ENCODE results near the gene ATAD1. TPM values are rescaled to one million over a fixed set of nuclear protein-coding genes. Genes with fewer than 3 reads are reported as not detected.
A peak's percentile ranks its signal among the peaks of the same experiment; 100 is the strongest.
"Not testable (repeated sequence)": the region's sequence is repeated elsewhere in the genome, so short reads cannot be mapped to it uniquely, and the experiment has no call there.

ATAD1 gene
- total and polyA plus RNA-seq, 2 experiments from 2014 or later: 47.4 to 82.5 TPM

DNA sequence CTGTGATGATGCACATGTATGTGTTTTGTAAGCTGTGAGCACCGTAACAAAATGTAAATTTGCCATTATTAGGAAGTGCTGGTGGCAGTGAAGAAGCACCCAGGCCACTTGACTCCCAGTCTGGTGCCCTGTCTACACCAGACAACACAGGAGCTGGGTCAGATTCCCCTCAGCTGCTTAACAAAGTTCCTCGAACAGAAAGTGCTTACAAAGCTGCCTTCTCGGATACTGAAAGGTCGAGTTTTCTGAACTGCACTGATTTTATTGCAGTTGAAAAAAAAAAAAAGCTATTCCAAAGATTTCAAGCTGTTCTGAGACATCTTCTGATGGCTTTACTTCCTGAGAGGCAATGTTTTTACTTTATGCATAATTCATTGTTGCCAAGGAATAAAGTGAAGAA, 71.1 kb downstream of the ATAD1 start:
- DNase-seq (ENCODE audit: low read depth in 1 of 2, low spot score in 1 of 2): no peak
- TF ChIP-seq, protein P1, sequence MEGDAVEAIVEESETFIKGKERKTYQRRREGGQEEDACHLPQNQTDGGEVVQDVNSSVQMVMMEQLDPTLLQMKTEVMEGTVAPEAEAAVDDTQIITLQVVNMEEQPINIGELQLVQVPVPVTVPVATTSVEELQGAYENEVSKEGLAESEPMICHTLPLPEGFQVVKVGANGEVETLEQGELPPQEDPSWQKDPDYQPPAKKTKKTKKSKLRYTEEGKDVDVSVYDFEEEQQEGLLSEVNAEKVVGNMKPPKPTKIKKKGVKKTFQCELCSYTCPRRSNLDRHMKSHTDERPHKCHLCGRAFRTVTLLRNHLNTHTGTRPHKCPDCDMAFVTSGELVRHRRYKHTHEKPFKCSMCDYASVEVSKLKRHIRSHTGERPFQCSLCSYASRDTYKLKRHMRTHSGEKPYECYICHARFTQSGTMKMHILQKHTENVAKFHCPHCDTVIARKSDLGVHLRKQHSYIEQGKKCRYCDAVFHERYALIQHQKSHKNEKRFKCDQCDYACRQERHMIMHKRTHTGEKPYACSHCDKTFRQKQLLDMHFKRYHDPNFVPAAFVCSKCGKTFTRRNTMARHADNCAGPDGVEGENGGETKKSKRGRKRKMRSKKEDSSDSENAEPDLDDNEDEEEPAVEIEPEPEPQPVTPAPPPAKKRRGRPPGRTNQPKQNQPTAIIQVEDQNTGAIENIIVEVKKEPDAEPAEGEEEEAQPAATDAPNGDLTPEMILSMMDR (IDR thresholded peaks at IDR 0.05; ENCODE audit: low read depth, low read length): no peak
- Histone ChIP-seq H3K4me1 (ENCODE audit: low read depth) (no peaks in the 10 kb centered on the region), H3K27ac (no peak overlapping the region), H3K9me3 (ENCODE audit: low read depth) (no peaks in the 10 kb centered on the region), H3K27me3 (no peaks in the 10 kb centered on the region), H3K4me3 (no peak overlapping the region), H3K36me3 (no peaks in the 10 kb centered on the region)

DNA sequence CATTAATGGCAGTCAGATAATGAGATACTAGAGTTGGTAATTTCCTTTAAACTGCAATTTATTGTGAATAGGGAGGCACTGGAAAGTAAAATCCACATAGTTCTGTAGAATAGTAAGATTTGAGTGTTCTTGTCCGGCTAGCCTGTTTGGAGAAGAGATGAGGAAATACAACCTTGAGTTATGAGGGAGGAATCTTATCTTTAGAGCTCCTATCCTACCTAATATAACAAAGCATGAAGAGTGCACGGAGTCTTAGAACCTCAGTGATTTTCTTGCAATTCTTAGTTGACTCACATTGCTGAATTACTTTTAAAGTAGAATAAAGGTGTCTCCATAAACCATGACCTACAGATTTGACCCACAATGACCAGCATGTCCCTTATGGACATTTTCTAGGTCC, 73.4 kb downstream of the ATAD1 start:
- no peak overlapping the region for H3K27ac ChIP-seq
- no peaks in the 10 kb centered on the region for H3K36me3 ChIP-seq
- H3K27me3 ChIP-seq: no peaks in the 10 kb centered on the region
- H3K4me1 ChIP-seq (ENCODE audit: low read depth): no peaks in the 10 kb centered on the region
- H3K9me3 ChIP-seq (ENCODE audit: low read depth): no peaks in the 10 kb centered on the region
- no peak overlapping the region for H3K4me3 ChIP-seq
- DNase-seq (ENCODE audit: low read depth in 1 of 2, low spot score in 1 of 2): no peak
- TF ChIP-seq, protein P1 (IDR thresholded peaks at IDR 0.05; ENCODE audit: low read depth, low read length): no peak

DNA sequence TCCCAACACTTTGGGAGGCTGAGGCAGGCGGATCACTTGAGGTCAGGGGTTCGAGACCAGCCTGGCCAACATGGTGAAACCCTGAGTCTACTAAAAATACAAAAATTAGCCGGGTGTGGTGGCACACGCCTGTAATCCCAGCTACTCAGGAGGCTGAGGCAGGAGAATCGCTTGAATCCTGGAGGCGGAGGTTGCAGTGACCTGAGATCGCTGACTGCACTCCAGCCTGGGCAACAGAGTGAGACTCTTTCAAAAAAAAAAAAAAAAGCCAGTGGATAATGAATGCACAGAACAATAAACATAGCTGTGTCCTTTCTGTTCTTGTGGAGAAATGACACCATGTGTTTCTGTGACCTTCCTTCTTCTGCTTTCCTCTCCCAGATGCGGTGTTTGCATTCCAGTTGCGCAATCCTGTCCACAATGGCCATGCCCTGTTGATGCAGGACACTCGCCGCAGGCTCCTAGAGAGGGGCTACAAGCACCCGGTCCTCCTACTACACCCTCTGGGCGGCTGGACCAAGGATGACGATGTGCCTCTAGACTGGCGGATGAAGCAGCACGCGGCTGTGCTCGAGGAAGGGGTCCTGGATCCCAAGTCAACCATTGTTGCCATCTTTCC, 74.9 kb downstream of the ATAD1 start:
- H3K27me3 ChIP-seq; H3K4me1 ChIP-seq (ENCODE audit: low read depth); H3K27ac ChIP-seq; H3K4me3 ChIP-seq; H3K9me3 ChIP-seq (ENCODE audit: low read depth); H3K36me3 ChIP-seq; DNase-seq (ENCODE audit: low read depth in 1 of 2, low spot score in 1 of 2): not testable (repeated sequence)

DNA sequence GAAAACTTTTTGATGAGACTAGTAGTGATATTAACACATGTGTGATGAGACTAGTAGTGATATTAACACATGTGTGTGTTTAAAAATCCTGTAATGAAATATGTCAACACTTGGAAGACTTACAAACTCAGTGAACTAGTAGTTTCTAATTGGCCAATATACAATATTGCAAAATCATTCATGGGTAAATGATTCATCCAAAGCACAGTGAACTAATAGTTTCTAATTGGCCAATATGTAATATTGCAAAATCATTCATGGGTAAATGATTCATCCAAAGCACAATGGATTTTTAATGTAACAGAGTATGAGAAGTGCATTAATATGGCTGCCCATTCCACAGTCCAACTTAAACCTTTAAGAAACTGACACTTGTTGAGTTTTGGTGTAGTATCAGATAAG, 77.8 kb downstream of the ATAD1 start:
- Histone ChIP-seq H3K36me3 (no peaks in the 10 kb centered on the region), H3K4me3 (no peak overlapping the region), H3K27ac (no peak overlapping the region), H3K4me1 (ENCODE audit: low read depth) (no peaks in the 10 kb centered on the region), H3K27me3 (no peaks in the 10 kb centered on the region), H3K9me3 (ENCODE audit: low read depth) (no peaks in the 10 kb centered on the region)
- DNase-seq (ENCODE audit: low read depth in 1 of 2, low spot score in 1 of 2): peak in 1 of 2 donors; percentile 86
- TF ChIP-seq, protein P1 (IDR thresholded peaks at IDR 0.05; ENCODE audit: low read depth, low read length): no peak

DNA sequence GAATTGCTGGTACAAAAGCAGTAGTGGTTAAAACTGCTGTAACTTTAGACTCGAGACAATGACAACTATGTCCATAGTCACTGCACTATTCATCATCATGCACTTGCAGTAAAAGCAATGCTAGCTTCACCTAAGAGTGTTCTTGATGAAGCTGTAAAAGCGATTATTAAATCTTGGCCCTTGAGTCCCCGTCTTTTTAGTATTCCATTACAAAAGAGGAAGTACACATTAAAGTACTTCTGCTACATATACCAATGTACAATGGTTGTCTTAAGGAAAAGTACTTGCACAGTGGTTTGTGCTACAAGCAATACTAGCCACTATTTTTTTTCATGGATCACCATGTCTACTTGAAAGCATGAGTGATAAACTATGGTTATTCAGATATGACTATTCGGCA, 78.3 kb downstream of the ATAD1 start:
- DNase-seq (ENCODE audit: low read depth in 1 of 2, low spot score in 1 of 2): no peak
- TF ChIP-seq, protein P1 (IDR thresholded peaks at IDR 0.05; ENCODE audit: low read depth, low read length): no peak
- Histone ChIP-seq H3K27me3 (no peaks in the 10 kb centered on the region), H3K27ac (no peak overlapping the region), H3K9me3 (ENCODE audit: low read depth) (no peaks in the 10 kb centered on the region), H3K4me1 (ENCODE audit: low read depth) (peaks cover 5% of the 10 kb centered on the region), H3K36me3 (no peaks in the 10 kb centered on the region), H3K4me3 (no peak overlapping the region)

DNA sequence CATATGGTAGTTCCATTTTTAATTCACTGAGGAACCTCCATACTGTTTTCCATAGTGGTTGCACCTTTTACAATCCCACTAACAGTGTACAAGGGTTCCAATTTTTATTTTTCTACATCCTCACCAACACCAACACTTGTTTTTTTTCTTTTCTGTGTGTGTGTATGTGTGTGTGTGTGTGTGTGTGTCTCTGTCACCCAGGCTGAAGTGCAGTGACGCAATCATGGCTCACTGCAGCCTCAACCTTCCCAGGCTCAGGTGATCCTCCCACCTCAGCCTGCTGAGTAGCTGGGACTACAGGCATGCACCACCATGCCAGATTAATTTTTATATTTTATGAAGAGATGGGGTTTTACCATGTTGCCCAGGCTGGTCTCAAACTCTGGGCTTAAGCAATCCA, 79.8 kb downstream of the ATAD1 start:
- H3K36me3 ChIP-seq; H3K9me3 ChIP-seq (ENCODE audit: low read depth); H3K27me3 ChIP-seq; H3K4me3 ChIP-seq; H3K27ac ChIP-seq; H3K4me1 ChIP-seq (ENCODE audit: low read depth); DNase-seq (ENCODE audit: low read depth in 1 of 2, low spot score in 1 of 2): not testable (repeated sequence)
